ENCODE data around the gene GPC6.
"Not testable (repeated sequence)": the region's sequence is repeated elsewhere in the genome, so short reads cannot be mapped to it uniquely, and the experiment has no call there.

Gene GPC6

DNA sequence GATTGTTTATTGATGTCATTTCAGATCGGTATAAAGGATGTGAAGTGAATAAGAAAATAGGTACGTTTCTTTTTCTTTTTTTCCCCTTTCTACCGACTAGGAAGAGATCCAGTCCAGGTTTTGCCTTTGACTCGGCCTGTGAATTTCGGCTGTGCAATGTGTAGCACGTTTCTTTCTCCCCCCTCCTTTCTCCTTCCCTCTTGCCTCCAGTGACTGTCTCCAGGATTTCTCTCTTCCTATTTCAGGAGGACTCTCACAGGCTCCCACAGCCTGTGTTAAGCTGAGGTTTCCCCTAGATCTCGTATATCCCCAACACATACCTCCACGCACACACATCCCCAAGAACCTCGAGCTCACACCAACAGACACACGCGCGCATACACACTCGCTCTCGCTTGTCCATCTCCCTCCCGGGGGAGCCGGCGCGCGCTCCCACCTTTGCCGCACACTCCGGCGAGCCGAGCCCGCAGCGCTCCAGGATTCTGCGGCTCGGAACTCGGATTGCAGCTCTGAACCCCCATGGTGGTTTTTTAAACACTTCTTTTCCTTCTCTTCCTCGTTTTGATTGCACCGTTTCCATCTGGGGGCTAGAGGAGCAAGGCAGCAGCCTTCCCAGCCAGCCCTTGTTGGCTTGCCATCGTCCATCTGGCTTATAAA, at the start of gene GPC6:
TSS of gene GPC6 (plus strand) at position 185 of the 657 bp plus-strand sequence.
- no peak for DNase-seq

DNA sequence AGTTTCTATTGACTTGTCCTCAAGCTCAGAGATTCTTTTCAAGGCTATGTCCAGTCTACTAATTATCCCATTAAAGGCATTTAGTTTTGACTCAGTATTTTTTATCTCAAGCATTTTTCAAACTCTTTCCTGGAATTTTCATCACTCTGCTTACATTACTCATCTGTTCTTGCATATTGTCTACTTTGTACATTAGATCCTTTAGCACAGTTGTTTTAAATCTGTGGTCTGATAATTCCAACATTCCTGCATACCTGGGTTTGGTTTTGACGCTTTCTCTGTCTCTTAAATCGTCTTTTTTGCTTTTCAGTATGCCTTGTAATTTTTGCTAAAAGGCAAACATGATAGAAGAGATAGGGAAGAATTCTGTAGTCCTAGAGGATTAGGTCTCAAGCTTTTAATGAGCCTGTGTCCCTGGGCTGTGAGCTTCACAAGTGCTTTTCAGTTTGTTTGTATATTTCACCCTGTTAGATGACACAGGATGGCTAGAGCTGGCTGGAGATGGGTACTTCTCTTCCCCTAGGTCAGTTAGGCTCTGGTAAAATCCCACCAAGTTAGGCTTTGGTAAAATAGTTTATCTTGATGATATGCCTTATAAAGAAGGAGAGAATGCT, 46.1 kb upstream of the GPC6 start:
- DNase-seq: no peak

DNA sequence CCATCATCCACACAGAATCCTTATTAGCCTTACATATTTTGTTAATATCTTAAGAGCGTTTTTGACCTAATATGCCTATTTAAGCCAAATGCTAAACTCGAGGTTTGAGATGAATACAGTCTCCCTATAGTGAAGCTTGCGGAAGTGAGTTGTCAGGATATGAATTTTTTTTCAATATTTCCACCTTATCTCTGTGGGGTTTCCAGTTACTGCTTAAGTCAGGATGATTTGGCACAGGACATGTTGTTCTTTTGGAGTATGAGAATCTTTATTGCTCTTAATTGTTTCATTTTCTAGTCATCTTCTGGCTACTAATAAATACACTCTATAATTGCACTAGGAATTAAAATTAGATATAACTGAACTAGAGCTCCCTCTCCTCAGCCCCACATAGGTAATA, 44.2 kb upstream of the GPC6 start:
- DNase-seq: no peak

DNA sequence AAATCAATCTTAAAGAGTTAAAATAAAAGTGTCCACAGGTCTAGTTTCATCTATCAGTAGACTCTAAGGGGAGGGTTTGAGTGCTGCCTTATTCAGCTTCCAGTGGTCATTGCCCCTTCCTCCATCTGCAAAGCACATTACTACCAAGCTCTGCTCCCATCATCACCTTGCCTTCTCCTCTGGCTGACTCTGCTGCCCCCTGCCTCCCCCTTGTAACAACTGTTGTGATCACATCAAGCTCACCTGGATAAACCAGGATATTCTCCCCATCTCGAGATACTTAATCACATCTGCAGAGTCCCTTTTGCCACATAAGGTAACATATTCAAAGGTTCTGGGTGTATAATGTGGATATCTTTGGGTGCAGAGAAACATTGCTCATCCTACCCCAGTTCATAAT, 43.3 kb upstream of the GPC6 start:
- DNase-seq: no peak

DNA sequence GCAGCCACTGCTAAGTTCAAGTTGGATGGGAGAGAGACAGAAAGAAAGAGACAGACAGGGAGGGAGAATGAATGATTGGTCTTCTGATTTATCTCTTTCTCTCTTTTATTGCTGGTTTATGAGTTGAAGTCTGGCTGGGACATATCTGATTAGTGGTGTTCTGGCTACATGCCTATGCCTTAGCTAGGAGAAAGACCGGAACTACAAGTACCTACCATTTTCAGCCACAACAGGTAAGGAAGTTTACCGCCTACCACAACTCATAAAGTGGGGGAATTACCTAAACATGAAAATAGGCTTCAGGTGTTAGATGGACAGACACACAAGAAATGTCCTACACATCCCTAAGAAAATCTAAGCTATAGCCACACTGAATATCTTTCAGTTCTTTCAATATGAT, 36.6 kb upstream of the GPC6 start:
- DNase-seq: no peak

DNA sequence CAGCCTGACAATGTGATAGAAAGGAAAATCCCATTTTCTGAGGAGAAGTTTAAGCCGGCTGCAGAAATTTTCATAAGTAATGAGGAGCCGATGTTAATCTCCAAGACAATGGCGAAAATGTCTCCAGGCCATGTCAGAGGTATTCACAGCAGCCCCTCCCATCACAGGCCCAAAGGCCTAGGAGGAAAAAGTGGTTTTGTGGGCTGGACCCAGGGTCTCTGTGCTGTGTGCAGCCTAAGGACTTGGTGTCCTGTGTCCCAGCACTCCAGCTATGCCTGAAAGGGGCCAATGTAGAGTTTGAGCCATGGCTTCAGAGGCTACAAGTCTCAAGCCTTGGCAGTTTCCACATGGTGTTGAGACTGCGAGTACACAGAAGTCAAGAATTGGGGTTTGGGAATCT, 32.9 kb upstream of the GPC6 start:
- no peak for DNase-seq

DNA sequence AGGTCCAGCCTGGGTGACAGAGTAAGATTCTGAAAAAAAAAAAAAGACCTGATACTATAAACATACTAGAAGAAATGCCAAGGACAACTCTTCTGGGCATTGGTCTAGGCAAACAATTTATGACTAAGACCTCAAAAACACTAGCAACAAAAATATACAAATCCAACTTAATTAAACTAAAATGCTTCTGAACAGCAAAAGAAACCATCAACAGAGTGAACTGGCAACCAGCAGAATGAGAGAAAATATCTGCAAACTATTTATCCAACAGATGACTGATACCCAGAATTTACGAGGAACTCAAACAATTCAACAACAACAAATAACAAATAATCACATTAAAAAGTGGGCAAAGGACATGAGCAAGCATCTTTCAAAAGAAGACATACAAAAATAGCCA, 26.8 kb upstream of the GPC6 start:
- no peak for DNase-seq

DNA sequence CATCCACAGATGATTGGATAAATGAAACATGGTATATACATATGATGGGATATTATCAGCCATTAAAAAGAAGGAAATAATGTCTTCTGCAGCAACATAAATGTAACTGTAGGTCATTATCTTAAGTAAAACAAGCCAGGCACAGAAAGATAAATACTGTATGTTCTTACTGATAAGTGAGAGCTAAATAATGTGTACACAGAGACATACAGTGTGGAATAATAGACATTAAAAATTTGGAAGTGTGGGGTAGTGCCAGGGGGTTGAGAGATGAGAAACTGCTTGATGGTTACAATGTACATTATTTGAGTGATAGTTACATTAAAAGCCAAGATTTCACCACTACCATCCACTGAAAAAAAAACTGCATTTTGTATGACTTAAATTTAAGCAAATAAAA, 26.0 kb upstream of the GPC6 start:
- DNase-seq: no peak

DNA sequence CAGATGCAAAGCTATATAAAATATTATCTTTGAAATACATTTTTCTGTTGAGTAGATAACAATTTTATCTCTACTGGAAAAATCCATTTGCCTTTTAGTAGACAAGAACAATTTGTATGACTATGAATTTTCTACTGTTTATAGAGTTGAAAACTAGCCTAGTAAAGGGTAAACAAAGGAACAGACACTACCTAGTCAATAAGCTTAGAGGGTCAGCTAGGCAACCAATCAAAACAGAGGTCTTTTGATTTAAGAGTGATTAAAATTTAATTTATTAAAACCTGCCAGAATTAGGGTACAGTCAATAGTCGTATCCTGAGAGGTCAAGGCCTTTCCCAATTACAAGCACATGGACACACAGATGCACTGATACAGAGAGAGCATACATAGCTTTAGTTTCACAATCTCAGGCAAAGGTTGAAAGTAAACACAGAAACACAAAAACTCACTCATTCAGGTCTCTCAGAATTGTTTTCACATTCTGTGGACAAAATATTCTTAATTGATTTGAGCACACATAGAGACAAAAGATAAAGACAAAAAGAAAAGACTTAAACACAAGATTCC, 24.5 kb upstream of the GPC6 start:
- no peak for DNase-seq

DNA sequence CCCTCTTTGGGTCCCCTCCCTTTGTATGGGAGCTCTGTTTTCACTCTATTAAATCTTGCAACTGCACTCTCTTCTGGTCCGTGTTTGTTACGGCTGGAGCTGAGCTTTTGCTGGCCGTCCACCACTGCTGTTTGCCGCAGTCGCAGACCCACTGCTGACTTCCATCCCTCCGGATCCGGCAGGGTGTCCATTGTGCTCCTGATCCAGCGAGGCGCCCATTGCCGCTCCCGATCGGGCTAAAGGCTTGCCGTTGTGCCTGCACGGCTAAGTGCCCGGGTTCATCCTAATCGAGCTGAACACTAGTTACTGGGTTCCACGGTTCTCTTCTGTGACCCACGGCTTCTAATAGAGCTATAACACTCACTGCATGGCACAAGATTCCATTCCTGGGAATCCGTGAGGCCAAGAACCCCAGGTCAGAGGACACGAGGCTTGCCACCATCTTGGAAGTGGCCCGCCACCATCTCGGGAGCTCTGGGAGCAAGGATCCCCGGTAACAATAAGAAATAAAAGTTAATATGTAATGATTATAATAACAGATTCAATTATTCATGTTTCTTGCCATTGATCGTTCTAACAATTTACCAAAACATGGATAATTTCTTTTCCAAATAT, 19.7 kb upstream of the GPC6 start:
- not testable (repeated sequence) for DNase-seq

DNA sequence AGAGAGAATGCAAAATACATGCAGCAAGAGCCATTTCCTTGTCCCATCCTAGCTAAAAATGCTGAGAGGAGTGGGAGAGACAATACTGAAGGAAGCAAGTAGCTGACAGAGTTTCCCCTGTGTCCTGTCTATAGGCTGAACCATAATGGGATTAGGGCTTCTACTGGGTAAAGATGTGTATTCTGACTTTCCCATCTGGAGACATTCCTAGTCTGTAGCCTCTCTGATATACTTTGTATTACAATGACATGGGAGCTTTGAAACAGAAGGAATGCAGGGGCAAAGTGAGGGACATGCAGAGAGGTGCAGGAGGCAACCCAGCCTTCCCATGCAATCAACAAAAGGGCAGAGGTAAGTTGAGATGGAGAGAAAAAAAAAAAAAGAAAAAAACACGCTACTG, 10.5 kb upstream of the GPC6 start:
- DNase-seq: no peak

DNA sequence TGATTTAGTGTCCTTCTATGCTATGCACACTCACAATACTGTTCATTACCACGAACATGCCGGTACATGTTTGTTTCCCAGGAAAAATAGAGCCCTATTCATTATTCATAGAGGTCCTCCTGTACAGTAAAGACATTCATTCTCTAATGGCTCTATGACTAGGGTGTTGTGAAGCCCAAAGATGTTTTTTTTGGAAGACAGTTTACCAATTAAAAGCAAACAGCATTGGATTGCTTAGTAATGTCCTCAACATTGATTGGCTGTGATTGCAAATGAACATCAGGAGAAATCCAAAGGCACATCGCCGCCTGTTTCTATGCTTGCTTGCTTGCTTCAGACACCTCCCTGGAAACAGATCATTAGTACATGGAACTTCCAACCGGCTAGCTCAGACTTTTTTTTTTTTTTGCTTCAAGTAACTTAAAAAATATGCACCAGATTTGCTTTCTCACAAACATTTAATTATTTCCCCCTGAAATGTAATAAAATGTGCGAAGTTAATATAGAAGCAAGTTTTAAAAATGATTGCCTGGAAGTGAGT, 8.8 kb upstream of the GPC6 start:
- no peak for DNase-seq

DNA sequence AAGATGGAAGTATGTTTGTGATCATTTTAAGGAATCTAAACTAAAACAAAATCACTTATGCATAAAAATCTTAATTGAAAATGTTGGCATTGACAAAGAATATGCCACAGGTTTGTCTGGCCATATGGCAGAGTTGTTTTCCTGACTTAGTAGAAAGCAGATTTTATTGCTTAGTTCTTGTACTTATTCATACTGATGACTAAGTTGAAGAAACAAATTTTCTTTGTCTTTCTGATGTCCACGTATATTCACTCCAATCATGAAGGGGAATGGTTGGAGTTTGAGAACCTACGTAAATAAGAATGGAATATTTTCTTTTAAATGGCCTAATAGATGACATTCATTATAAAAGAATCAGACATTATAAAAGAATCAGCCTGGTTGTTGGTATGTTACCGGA, 8.0 kb upstream of the GPC6 start:
- no peak for DNase-seq

DNA sequence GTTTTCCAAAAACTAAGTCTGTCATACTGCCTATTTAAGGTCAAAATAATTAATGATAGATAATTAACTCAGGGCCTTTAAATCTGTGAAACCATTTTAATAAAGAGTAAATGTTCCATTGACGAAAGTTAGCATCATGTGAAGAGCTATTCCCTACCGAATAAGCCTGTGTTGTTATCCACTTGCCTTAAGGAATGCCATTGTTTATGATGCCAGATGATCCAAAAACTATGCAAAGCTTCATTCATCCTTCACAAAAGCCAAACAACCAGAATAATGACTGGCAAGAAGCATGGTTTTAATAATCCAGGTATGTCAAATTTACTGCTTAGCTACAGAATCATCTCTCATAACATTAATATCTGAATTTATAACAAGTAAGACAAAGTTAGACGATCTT, 6.5 kb upstream of the GPC6 start:
- no peak for DNase-seq

DNA sequence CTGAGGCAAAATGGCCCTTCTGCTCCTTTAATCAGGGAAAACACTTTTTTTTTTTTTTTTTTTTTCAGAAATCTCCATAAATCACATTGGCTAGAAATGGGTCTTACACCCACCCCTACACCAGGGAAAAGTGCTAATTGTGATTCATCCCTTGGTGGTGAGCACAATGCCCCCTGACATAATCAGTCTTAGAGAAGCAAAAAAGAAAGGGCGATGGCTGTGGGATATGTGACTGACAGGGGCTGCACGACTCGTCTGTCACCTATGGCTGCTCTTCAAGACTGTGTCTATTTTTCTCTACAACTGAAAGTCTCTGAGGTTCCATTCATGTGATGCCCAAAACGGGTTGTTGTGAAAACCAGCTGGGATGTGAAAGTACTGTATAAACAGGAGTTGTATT, 3.6 kb upstream of the GPC6 start:
- no peak for DNase-seq

DNA sequence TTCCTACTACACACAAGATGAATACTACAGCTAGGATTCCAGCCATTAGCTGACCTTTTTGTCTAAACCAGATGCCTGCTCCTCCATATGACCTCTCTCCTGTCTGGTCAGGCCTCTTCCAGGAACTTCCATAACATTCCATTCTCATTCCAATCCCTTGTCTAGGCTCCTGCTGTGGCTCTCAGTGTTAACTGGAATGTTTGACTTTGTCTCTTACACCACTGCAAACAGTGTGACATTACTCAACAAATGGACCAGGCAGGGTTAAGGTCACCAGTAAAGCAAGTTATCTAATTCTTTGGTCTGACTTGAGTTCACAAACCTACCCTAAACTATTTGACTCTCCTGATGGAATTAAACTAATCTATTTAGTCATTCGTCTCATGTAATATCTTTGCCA, 2.1 kb upstream of the GPC6 start:
- DNase-seq: no peak

DNA sequence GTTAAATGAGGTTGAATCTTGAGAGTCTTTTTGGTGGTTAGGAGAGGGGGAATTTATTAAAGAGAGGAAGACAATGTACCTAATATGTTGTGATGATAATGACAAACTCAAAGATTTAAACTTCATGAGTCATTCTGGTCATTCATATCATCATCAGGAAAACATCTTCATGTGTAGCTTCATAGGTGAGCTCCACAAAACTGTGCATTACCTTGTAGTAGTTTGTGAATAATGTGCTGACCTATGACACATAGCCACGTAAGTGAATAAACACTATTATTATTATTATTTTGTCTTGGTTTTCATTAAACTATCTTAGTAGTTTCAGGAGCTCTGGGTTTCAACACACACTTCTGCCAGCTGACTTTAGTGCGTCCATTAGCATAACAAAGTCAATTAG, 997 bp upstream of the GPC6 start:
- DNase-seq: no peak

DNA sequence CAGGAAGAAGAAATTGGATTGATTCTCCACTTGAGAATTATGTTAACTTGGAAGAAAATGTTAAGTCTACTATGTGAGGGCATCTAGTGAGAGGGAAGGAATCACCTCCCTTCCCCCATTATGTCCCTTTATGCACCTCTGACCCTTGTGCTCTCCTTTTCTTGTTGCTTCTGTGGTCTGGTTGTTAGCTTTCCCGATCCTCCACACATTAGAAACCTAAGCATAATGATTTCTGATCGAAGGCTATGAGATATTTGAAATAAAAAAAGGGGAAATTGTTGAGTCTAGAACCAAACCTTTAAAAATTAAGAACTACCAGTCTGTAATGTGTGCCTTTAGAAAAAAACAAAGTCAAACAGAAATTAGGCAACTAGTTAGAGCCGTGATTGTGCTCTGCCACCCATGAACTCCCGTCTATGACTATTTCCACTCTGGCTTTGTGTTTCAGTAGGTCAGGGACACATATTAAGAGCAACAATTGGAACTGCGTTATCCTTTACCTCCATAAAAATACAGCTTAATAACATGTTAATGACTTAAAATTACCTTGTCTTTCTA, 463 bp upstream of the GPC6 start:
- DNase-seq: no peak

DNA sequence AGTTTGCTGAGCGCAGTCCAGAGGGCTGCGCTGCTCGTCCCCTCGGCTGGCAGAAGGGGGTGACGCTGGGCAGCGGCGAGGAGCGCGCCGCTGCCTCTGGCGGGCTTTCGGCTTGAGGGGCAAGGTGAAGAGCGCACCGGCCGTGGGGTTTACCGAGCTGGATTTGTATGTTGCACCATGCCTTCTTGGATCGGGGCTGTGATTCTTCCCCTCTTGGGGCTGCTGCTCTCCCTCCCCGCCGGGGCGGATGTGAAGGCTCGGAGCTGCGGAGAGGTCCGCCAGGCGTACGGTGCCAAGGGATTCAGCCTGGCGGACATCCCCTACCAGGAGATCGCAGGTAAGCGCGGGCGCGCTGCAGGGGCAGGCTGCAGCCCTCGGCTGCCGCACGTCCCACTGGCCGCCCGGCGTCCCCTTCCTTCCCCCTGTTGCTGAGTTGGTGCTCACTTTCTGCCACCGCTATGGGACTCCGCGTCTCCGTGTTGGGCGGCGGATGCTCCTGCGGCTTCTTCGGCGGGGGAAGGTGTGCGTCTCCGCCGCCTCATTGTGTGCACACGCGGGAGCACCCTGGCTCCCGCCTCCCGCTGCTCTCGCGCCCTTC, 772 bp downstream of the GPC6 start:
- DNase-seq: no peak

DNA sequence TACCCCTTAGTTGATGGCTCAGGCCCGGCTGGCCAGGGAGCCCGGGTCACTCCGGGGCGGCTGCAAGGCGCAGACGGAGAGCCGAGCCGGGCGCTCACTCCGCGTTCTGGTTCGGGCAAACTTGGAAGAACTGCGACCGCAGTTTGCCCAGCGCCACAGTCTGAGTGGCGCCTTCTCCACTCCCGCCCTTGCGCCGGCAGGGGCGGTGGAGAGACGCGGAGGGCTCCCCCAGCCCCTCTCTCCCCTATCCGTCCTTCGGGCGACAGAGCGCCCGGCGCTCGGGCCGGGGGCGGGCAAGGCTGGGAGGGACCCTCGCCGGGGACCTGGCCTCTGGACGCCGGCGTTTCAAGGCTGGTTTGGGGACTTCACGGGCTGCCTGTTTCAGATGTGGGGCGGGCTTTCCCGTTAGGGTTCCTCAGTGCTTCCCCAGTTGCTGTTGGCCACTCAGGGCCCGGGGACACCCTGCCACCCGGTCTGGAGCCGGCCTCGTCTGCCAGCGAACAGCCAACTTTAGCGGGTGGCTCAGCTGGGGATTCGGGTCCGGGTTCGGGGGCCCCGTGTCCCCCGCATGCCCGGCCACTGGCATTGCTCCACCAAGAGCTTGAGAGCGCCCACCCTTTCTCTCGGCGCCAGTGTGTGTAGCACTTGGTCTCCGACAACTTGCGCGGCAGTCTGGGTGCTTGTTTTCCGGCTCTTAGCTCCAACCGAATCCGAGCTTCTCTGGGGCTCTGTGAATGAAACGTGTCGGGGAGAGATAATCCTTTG, 1.5 kb downstream of the GPC6 start:
- DNase-seq: no peak

DNA sequence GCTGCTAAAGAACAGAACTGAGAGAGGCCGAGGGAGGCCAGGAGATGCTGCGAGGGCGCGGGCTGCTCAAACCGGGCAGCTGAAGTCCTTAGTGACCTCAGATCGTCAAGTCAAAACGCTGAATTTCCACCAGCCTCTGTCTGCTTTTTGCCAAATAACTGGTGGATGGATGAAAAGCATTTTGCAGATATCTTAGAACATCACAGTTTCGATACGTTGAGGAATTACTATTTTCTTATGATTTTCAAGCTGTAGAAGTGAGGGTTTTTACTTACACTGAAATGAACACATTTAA, 2.0 kb downstream of the GPC6 start:
- DNase-seq: no peak

DNA sequence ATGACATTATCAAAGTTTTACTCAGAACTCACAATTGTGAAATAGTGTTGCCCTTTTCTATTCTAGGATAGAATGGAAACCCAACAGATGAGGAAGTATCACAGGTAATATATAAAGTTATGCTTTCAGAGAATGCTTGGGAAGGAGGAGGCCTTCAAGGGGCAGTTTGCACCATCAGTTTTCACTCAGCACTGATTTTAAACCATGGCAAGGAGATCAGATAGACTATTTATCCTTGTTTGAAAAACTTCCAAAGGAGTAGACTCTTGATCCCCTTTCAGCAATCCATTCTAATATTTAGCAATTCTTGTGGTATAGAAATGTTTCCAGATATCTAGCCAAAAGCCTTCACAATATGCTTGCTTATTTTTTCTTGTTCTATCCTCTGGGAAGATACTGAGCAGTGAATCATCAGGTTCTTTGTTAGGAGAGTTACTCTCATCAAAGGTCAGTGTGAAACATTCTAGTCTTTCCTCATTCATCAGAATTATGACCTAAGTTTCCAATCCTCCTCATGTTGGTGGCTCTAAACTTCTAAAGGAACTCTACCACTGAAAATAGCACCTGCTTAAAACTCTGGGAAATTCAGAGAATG, 3.8 kb downstream of the GPC6 start:
- no peak for DNase-seq
